ENCODE results near the gene FBXW7. TPM values are rescaled to one million over a fixed set of nuclear protein-coding genes. Genes with fewer than 3 reads are reported as not detected.

The FBXW7 gene
- 66.3 and 191 TPM in 2 replicates for total RNA-seq (ENCODE audit: low replicate concordance)

GRCh38 chr4:152535903-152536544 lies at the start of gene FBXW7:
Gene FBXW7, minus strand, starts transcription at chr4:152536092. Its CDS starts 124,289 bp downstream, at chr4:152411803.

Other genes starting within 250 kb of the FBXW7 start
- 0.47 and 0.53 TPM in 2 replicates for gene TMEM154, start 143.9 kb upstream of the FBXW7 start, total RNA-seq (ENCODE audit: low replicate concordance)
- 0.08 TPM in 1 of 2 replicates, not detected in the other for gene TIGD4, start 243.6 kb upstream of the FBXW7 start, total RNA-seq (ENCODE audit: low replicate concordance)
- 23.5 and 37.6 TPM in 2 replicates for gene ARFIP1, start 243.9 kb upstream of the FBXW7 start, total RNA-seq (ENCODE audit: low replicate concordance)

Measured in smooth muscle cell of the coronary artery (primary cell).